GM12878 (cell line): ENCODE measurements around the gene AXL. TPM values are rescaled to one million over a fixed set of nuclear protein-coding genes. Genes with fewer than 3 reads are reported as not detected.

Experiments
- ATF7 ChIP-seq: fragments of 450-650 bp; IDR thresholded peaks from 2 replicates; pipeline ENCODE4 v1.6.1; 2016; ENCODE audit warnings: low read depth, mild to moderate bottlenecking
- CREM ChIP-seq: IDR thresholded peaks from 2 replicates; pipeline ENCODE4 v1.6.1; 2014; ENCODE audit warnings: antibody characterized with exemption, low read depth
- MTA2 ChIP-seq: fragments of 450-650 bp; IDR thresholded peaks from 2 replicates; pipeline ENCODE4 v1.6.1; 2016; ENCODE audit warnings: low read depth, mild to moderate bottlenecking, moderate library complexity
- NFXL1 ChIP-seq: fragments of 450-650 bp; IDR thresholded peaks from 2 replicates; pipeline ENCODE4 v1.6.1; 2017; ENCODE audit warnings: antibody characterized with exemption, mild to moderate bottlenecking, borderline replicate concordance
- NFYA ChIP-seq: IDR thresholded peaks from 2 replicates; pipeline ENCODE4 v1.6.1; 2011; ENCODE audit warnings: low read depth, mild to moderate bottlenecking, low read length, improper control_type of control experiment, borderline replicate concordance
- PML ChIP-seq: IDR thresholded peaks from 2 replicates; pipeline ENCODE4 v1.6.1; 2012; ENCODE audit warnings: low read length, inconsistent platforms
- RAD21 ChIP-seq: IDR thresholded peaks from 2 replicates; pipeline ENCODE4 v1.6.1; 2011; ENCODE audit warnings: mild to moderate bottlenecking, low read depth, low read length, moderate library complexity; ENCODE audit not compliant: insufficient read depth
- RAD51 ChIP-seq: fragments of 450-650 bp; IDR thresholded peaks from 2 replicates; pipeline ENCODE4 v1.6.1; 2016; ENCODE audit warnings: moderate library complexity, mild to moderate bottlenecking, inconsistent platforms
- RFX5 ChIP-seq: IDR thresholded peaks from 2 replicates; pipeline ENCODE4 v1.6.1; 2011; ENCODE audit warnings: low read depth, low read length, improper control_type of control experiment
- SIX5 ChIP-seq: IDR thresholded peaks from 2 replicates; pipeline ENCODE4 v1.6.1; 2011; ENCODE audit warnings: mild to moderate bottlenecking, low read depth, low read length, moderate library complexity; ENCODE audit not compliant: severe bottlenecking
- SMAD1 ChIP-seq: fragments of 450-650 bp; IDR thresholded peaks from 2 replicates; pipeline ENCODE4 v1.6.1; 2018; ENCODE audit warnings: mild to moderate bottlenecking, low read depth; ENCODE audit not compliant: partially characterized antibody
- SMAD5 ChIP-seq: IDR thresholded peaks from 2 replicates; pipeline ENCODE4 v1.6.1; 2016; ENCODE audit warnings: antibody characterized with exemption, low read depth
- SREBF1 ChIP-seq: IDR thresholded peaks from 2 replicates; pipeline ENCODE4 v1.6.1; 2012; ENCODE audit warnings: mild to moderate bottlenecking, low read length
- SRF ChIP-seq, 2 experiments: IDR thresholded peaks; 2 replicates each; pipeline ENCODE4 v1.6.1; 2011; ENCODE audit warnings: low read depth in 2 of 2, low read length in 2 of 2, mild to moderate bottlenecking in 1 of 2, moderate library complexity in 1 of 2
- TAF1 ChIP-seq: IDR thresholded peaks from 2 replicates; pipeline ENCODE4 v1.6.1; 2011; ENCODE audit warnings: mild to moderate bottlenecking, low read depth, low read length, borderline replicate concordance
- WRNIP1 ChIP-seq: IDR thresholded peaks from 2 replicates; pipeline ENCODE4 v1.6.1; 2011; ENCODE audit warnings: low read depth, low read length, improper control_type of control experiment, borderline replicate concordance
- ZNF207 ChIP-seq: fragments of 450-650 bp; IDR thresholded peaks from 2 replicates; pipeline ENCODE4 v1.6.1; 2014; ENCODE audit warnings: antibody characterized with exemption, mild to moderate bottlenecking, borderline replicate concordance
- polyA plus RNA-seq, 11 experiments: library from polyadenylated mRNA; depleted of rRNA in 4 of 11; unstranded in 6 of 11; stranded (reverse) in 5 of 11; fragments of >200 nt; fragmentation: Nextera tagmentation in 4 of 11; fragmentation: Illumina TruSeq in 1 of 11; extraction: Ambion mirVana in 4 of 11; extraction: Trizol in 1 of 11; gene quantifications; 1 replicate in 1 of 11; 2 replicates in 10 of 11; pipeline versions ENCODE4 v1.2.1 to v1.2.3, GENCODE V29; 2011 to 2016; ENCODE audit warnings: inconsistent platforms in 2 of 11, missing spikeins in 2 of 11, low read depth in 1 of 11
- total RNA-seq, 4 experiments: library from RNA; depleted of rRNA in 3 of 4; stranded (reverse); fragments of >200 nt in 3 of 4; fragmentation: Illumina TruSeq in 1 of 4; extraction: Trizol in 1 of 4; gene quantifications; 2 replicates each; pipeline versions ENCODE4 v1.2.1 to v1.2.3, GENCODE V29; 2013 to 2021
- TF ChIP-seq, protein P1 (sequence below): fragments of 450-650 bp; formaldehyde crosslinking; IDR thresholded peaks from 2 replicates; pipeline ENCODE4 v1.4.0; 2022; ENCODE audit warnings: mild to moderate bottlenecking, moderate library complexity
- TF ChIP-seq, protein P2 (sequence below): fragments of 150-350 bp; IDR thresholded peaks from 2 replicates; pipeline ENCODE4 v1.6.1; 2014; ENCODE audit warnings: mild to moderate bottlenecking, low read depth, low read length
- TF ChIP-seq, protein P3 (sequence below): IDR thresholded peaks from 2 replicates; pipeline ENCODE4 v1.6.1; 2012; ENCODE audit warnings: low read depth, low read length, improper control_type of control experiment
- TF ChIP-seq, protein P4 (sequence below): fragments of 450-650 bp; formaldehyde crosslinking; IDR thresholded peaks from 2 replicates; pipeline ENCODE4 v1.4.0; 2020; ENCODE audit warnings: mild to moderate bottlenecking, moderate library complexity

Gene AXL
- total and polyA plus RNA-seq, 10 of the 15 experiments (the other 5 are each of a cell fraction or from before 2014, with no cell fraction given) = under 0.01 to 0.33 (median 0.07) TPM; not detected in 4

DNA sequence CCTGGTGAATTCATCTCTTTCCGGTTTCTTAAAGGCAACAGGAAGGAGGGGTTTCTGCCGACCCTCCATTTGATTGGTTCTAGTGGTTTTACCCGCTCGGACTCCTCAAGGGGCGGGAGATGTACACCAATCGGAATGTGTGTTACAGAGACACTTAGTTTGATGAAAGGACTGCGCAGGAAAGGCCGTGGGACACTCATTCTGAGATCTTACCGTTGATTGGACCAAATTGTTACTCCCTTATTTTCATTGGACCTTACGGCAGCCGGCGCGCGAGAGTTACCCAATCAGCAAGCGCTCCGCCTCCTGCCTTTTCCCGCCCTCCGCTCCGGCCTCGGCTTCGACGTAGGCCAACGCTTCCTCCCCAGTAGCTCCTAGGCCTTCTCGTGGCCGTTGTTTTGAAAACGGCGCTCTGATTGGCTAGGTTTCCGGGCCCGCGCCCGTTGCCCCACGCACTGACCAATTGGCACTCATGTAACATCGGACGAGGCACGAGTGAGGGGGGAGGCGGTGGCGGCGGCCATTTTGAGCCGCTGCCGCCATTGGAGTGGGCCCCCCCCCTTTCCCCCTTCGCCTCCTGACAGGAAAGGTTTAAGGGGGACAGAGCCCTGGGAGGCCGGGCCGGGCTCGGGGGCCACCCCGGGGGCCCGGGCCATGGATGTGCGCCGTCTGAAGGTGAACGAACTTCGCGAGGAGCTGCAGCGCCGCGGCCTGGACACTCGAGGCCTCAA lies 45.0 kb downstream of the AXL start, which contains the start of gene HNRNPUL1 (continued):
- TF ChIP-seq RAD51 = peak; percentile 52
- TF ChIP-seq SRF (IDR thresholded peaks at IDR 0.05; ENCODE audit: low read depth in 2 of 2, low read length in 2 of 2) = 0 out of 4 replicates have a peak, but pooled peaks of 1 of the 2 experiments have one; percentile 46
- TF ChIP-seq, protein P1, sequence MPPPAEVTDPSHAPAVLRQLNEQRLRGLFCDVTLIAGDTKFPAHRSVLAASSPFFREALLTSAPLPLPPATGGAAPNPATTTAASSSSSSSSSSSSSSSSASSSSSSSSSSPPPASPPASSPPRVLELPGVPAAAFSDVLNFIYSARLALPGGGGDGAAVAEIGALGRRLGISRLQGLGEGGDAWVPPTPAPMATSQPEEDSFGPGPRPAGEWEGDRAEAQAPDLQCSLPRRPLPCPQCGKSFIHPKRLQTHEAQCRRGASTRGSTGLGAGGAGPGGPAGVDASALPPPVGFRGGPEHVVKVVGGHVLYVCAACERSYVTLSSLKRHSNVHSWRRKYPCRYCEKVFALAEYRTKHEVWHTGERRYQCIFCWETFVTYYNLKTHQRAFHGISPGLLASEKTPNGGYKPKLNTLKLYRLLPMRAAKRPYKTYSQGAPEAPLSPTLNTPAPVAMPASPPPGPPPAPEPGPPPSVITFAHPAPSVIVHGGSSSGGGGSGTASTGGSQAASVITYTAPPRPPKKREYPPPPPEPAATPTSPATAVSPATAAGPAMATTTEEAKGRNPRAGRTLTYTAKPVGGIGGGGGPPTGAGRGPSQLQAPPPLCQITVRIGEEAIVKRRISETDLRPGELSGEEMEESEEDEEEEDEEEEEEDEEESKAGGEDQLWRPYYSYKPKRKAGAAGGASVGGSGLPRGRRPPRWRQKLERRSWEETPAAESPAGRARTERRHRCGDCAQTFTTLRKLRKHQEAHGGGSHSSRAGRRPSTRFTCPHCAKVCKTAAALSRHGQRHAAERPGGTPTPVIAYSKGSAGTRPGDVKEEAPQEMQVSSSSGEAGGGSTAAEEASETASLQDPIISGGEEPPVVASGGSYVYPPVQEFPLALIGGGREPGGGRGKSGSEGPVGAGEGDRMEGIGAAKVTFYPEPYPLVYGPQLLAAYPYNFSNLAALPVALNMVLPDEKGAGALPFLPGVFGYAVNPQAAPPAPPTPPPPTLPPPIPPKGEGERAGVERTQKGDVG (CRISPR knock-in tag) = no peak
- TF ChIP-seq NFXL1 = no peak
- no peak for TF ChIP-seq SMAD1
- TF ChIP-seq, protein P2, sequence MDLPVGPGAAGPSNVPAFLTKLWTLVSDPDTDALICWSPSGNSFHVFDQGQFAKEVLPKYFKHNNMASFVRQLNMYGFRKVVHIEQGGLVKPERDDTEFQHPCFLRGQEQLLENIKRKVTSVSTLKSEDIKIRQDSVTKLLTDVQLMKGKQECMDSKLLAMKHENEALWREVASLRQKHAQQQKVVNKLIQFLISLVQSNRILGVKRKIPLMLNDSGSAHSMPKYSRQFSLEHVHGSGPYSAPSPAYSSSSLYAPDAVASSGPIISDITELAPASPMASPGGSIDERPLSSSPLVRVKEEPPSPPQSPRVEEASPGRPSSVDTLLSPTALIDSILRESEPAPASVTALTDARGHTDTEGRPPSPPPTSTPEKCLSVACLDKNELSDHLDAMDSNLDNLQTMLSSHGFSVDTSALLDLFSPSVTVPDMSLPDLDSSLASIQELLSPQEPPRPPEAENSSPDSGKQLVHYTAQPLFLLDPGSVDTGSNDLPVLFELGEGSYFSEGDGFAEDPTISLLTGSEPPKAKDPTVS = peak; percentile 24; the same call in 1 of the 2 replicates
- TF ChIP-seq RFX5 = peak; percentile 86
- no peak; the same call in 1 of the 2 replicates for TF ChIP-seq ATF7
- TF ChIP-seq WRNIP1 = 0 out of 2 replicates have a peak, but pooled peaks have one; percentile 37
- TF ChIP-seq CREM = peak; percentile 93
- TF ChIP-seq, protein P3, sequence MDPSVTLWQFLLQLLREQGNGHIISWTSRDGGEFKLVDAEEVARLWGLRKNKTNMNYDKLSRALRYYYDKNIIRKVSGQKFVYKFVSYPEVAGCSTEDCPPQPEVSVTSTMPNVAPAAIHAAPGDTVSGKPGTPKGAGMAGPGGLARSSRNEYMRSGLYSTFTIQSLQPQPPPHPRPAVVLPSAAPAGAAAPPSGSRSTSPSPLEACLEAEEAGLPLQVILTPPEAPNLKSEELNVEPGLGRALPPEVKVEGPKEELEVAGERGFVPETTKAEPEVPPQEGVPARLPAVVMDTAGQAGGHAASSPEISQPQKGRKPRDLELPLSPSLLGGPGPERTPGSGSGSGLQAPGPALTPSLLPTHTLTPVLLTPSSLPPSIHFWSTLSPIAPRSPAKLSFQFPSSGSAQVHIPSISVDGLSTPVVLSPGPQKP = no peak
- TF ChIP-seq RAD21 = no peak
- TF ChIP-seq PML = no peak; the same call in 1 of the 2 replicates
- TF ChIP-seq TAF1 = peak; percentile 77; the same call in 1 of the 2 replicates
- TF ChIP-seq SIX5 = no peak
- TF ChIP-seq ZNF207 = no peak; the same call in none of the 2 replicates
- TF ChIP-seq MTA2 = no peak
- TF ChIP-seq SMAD5 = 0 out of 2 replicates have a peak, but pooled peaks have one; percentile 31
- TF ChIP-seq, protein P4, sequence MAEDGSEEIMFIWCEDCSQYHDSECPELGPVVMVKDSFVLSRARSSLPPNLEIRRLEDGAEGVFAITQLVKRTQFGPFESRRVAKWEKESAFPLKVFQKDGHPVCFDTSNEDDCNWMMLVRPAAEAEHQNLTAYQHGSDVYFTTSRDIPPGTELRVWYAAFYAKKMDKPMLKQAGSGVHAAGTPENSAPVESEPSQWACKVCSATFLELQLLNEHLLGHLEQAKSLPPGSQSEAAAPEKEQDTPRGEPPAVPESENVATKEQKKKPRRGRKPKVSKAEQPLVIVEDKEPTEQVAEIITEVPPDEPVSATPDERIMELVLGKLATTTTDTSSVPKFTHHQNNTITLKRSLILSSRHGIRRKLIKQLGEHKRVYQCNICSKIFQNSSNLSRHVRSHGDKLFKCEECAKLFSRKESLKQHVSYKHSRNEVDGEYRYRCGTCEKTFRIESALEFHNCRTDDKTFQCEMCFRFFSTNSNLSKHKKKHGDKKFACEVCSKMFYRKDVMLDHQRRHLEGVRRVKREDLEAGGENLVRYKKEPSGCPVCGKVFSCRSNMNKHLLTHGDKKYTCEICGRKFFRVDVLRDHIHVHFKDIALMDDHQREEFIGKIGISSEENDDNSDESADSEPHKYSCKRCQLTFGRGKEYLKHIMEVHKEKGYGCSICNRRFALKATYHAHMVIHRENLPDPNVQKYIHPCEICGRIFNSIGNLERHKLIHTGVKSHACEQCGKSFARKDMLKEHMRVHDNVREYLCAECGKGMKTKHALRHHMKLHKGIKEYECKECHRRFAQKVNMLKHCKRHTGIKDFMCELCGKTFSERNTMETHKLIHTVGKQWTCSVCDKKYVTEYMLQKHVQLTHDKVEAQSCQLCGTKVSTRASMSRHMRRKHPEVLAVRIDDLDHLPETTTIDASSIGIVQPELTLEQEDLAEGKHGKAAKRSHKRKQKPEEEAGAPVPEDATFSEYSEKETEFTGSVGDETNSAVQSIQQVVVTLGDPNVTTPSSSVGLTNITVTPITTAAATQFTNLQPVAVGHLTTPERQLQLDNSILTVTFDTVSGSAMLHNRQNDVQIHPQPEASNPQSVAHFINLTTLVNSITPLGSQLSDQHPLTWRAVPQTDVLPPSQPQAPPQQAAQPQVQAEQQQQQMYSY (CRISPR knock-in tag) = no peak
- no peak; the same call in 1 of the 2 replicates for TF ChIP-seq SREBF1
- TF ChIP-seq NFYA = peak; percentile 81
